NOMO-1 treated with dmso at 0.1 percent for 144 hours (cell line): ENCODE data around the gene RPS15A.
"Not testable (repeated sequence)": the region's sequence is repeated elsewhere in the genome, so short reads cannot be mapped to it uniquely, and the experiment has no call there.

ENCODE experiments used
- DNase-seq: peaks from one replicate; lab custom pipeline; 2025; ENCODE audit not compliant: unreplicated experiment; lab: John Stamatoyannopoulos, UW

Gene RPS15A

GRCh38 chr16:18757960-18758660, 32.0 kb downstream of the RPS15A start:
- not testable (repeated sequence) for DNase-seq

DNA sequence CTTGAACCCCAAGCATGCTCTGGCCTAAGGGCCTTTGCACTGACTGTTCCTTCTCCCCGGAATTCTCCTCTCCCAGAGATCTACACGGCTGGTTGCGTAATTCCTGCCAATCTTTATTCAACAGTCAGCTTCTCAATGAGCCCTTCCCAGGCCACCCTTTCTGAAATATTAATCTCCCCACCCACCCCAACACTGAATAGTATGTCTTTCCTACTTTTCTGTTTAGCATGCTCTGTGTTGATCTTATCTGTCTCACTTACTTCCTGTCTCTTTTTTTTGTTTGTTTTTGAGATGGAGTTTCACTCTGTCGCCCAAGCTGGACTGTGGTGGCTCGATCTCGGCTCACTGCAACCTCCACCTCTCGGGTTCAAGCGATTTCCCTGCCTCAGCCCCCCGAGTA, 33.5 kb downstream of the RPS15A start:
- not testable (repeated sequence) for DNase-seq

GRCh38 chr16:18742870-18743269, 47.3 kb downstream of the RPS15A start:
- not testable (repeated sequence) for DNase-seq

- not testable (repeated sequence) for DNase-seq
Measured at GRCh38 chr16:18740027-18740426, 50.1 kb downstream of the RPS15A start.

GRCh38 chr16:18738768-18739167, 51.4 kb downstream of the RPS15A start:
- not testable (repeated sequence) for DNase-seq

DNA sequence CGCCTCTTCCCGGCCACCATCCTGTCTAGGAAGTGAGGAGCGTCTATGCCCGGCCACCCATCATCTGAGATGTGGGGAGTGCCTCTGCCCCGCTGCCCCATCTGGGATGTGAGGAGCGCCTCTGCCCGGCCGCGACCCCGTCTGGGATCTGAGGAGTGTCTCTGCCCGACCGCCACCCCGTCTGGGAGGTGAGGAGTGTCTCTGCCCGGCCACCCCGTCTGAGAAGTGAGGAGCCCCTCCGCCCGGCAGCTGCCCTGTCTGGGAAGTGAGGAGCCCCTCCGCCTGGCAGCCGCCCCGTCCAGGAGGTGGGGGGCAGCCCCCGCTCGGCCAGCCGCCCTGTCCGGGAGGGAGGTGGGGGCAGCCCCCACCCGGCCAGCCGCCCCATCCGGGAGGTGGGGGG, 55.9 kb downstream of the RPS15A start:
- not testable (repeated sequence) for DNase-seq
